Measurements from ENCODE around the gene B4GALT7.

Gene B4GALT7

GRCh38 chr5:177565046-177565445 is 34.9 kb upstream of the B4GALT7 start:
- no peaks in the 10 kb centered on the region for H3K9me3 ChIP-seq (ENCODE audit: control insufficient read depth, low read length)
- no peak overlapping the region for H3K27ac ChIP-seq (ENCODE audit: insufficient read depth, low read length, poor library complexity, severe bottlenecking)
- no peaks in the 10 kb centered on the region for H3K4me1 ChIP-seq (ENCODE audit: control insufficient read depth, insufficient read depth, low read length, poor library complexity, severe bottlenecking)
- H3K4me3 ChIP-seq (ENCODE audit: insufficient read depth, low read depth, low read length, poor library complexity, severe bottlenecking) = no peak overlapping the region
- H3K27me3 ChIP-seq (replicated peaks; ENCODE audit: control insufficient read depth, insufficient read depth, low read length, poor library complexity, severe bottlenecking) = no peaks in the 10 kb centered on the region
- H3K36me3 ChIP-seq (ENCODE audit: control insufficient read depth, insufficient read depth, low read length) = no peaks in the 10 kb centered on the region
- no peak for DNase-seq

- Histone ChIP-seq H3K9me3 (ENCODE audit: control insufficient read depth, low read length) (no peaks in the 10 kb centered on the region), H3K4me1 (ENCODE audit: control insufficient read depth, insufficient read depth, low read length, poor library complexity, severe bottlenecking) (no peaks in the 10 kb centered on the region), H3K27me3 (replicated peaks; ENCODE audit: control insufficient read depth, insufficient read depth, low read length, poor library complexity, severe bottlenecking) (no peaks in the 10 kb centered on the region), H3K36me3 (ENCODE audit: control insufficient read depth, insufficient read depth, low read length) (no peaks in the 10 kb centered on the region), H3K27ac (ENCODE audit: insufficient read depth, low read length, poor library complexity, severe bottlenecking) (no peak overlapping the region), H3K4me3 (ENCODE audit: insufficient read depth, low read depth, low read length, poor library complexity, severe bottlenecking) (no peak overlapping the region)
- no peak for DNase-seq
Measured at GRCh38 chr5:177568326-177568725, 31.6 kb upstream of the B4GALT7 start.

- Histone ChIP-seq H3K27ac (ENCODE audit: insufficient read depth, low read length, poor library complexity, severe bottlenecking) (no peak overlapping the region), H3K9me3 (ENCODE audit: control insufficient read depth, low read length) (no peaks in the 10 kb centered on the region), H3K4me3 (ENCODE audit: insufficient read depth, low read depth, low read length, poor library complexity, severe bottlenecking) (no peak overlapping the region), H3K36me3 (ENCODE audit: control insufficient read depth, insufficient read depth, low read length) (no peaks in the 10 kb centered on the region), H3K4me1 (ENCODE audit: control insufficient read depth, insufficient read depth, low read length, poor library complexity, severe bottlenecking) (no peaks in the 10 kb centered on the region), H3K27me3 (replicated peaks; ENCODE audit: control insufficient read depth, insufficient read depth, low read length, poor library complexity, severe bottlenecking) (no peaks in the 10 kb centered on the region)
- no peak for DNase-seq
Measured at GRCh38 chr5:177569894-177570293, 30.0 kb upstream of the B4GALT7 start.

GRCh38 chr5:177575488-177575887 is 24.4 kb upstream of the B4GALT7 start:
- no peak overlapping the region for H3K27ac ChIP-seq (ENCODE audit: insufficient read depth, low read length, poor library complexity, severe bottlenecking)
- H3K27me3 ChIP-seq (replicated peaks; ENCODE audit: control insufficient read depth, insufficient read depth, low read length, poor library complexity, severe bottlenecking) = no peaks in the 10 kb centered on the region
- H3K9me3 ChIP-seq (ENCODE audit: control insufficient read depth, low read length) = no peaks in the 10 kb centered on the region
- no peaks in the 10 kb centered on the region for H3K36me3 ChIP-seq (ENCODE audit: control insufficient read depth, insufficient read depth, low read length)
- no peak for DNase-seq
- no peak overlapping the region for H3K4me3 ChIP-seq (ENCODE audit: insufficient read depth, low read depth, low read length, poor library complexity, severe bottlenecking)
- H3K4me1 ChIP-seq (ENCODE audit: control insufficient read depth, insufficient read depth, low read length, poor library complexity, severe bottlenecking) = no peaks in the 10 kb centered on the region

GRCh38 chr5:177576169-177576568 is 23.8 kb upstream of the B4GALT7 start:
- Histone ChIP-seq H3K27me3 (replicated peaks; ENCODE audit: control insufficient read depth, insufficient read depth, low read length, poor library complexity, severe bottlenecking) (no peaks in the 10 kb centered on the region), H3K4me3 (ENCODE audit: insufficient read depth, low read depth, low read length, poor library complexity, severe bottlenecking) (no peak overlapping the region), H3K27ac (ENCODE audit: insufficient read depth, low read length, poor library complexity, severe bottlenecking) (no peak overlapping the region), H3K4me1 (ENCODE audit: control insufficient read depth, insufficient read depth, low read length, poor library complexity, severe bottlenecking) (no peaks in the 10 kb centered on the region), H3K36me3 (ENCODE audit: control insufficient read depth, insufficient read depth, low read length) (no peaks in the 10 kb centered on the region), H3K9me3 (ENCODE audit: control insufficient read depth, low read length) (no peaks in the 10 kb centered on the region)
- DNase-seq = no peak

GRCh38 chr5:177578316-177578715 is 21.6 kb upstream of the B4GALT7 start:
- no peak overlapping the region for H3K4me3 ChIP-seq (ENCODE audit: insufficient read depth, low read depth, low read length, poor library complexity, severe bottlenecking)
- H3K9me3 ChIP-seq (ENCODE audit: control insufficient read depth, low read length) = no peaks in the 10 kb centered on the region
- no peaks in the 10 kb centered on the region for H3K4me1 ChIP-seq (ENCODE audit: control insufficient read depth, insufficient read depth, low read length, poor library complexity, severe bottlenecking)
- no peak for DNase-seq
- no peaks in the 10 kb centered on the region for H3K36me3 ChIP-seq (ENCODE audit: control insufficient read depth, insufficient read depth, low read length)
- no peaks in the 10 kb centered on the region for H3K27me3 ChIP-seq (replicated peaks; ENCODE audit: control insufficient read depth, insufficient read depth, low read length, poor library complexity, severe bottlenecking)
- H3K27ac ChIP-seq (ENCODE audit: insufficient read depth, low read length, poor library complexity, severe bottlenecking) = no peak overlapping the region

- Histone ChIP-seq H3K9me3 (ENCODE audit: control insufficient read depth, low read length) (no peaks in the 10 kb centered on the region), H3K4me3 (ENCODE audit: insufficient read depth, low read depth, low read length, poor library complexity, severe bottlenecking) (no peak overlapping the region), H3K36me3 (ENCODE audit: control insufficient read depth, insufficient read depth, low read length) (peaks cover 3% of the 10 kb centered on the region), H3K27ac (ENCODE audit: insufficient read depth, low read length, poor library complexity, severe bottlenecking) (no peak overlapping the region), H3K27me3 (replicated peaks; ENCODE audit: control insufficient read depth, insufficient read depth, low read length, poor library complexity, severe bottlenecking) (no peaks in the 10 kb centered on the region), H3K4me1 (ENCODE audit: control insufficient read depth, insufficient read depth, low read length, poor library complexity, severe bottlenecking) (peaks cover 10% of the 10 kb centered on the region)
- DNase-seq = no peak
Measured at GRCh38 chr5:177588413-177588909, 11.5 kb upstream of the B4GALT7 start.

- DNase-seq = no peak
- peaks cover 12% of the 10 kb centered on the region for H3K4me1 ChIP-seq (ENCODE audit: control insufficient read depth, insufficient read depth, low read length, poor library complexity, severe bottlenecking)
- H3K9me3 ChIP-seq (ENCODE audit: control insufficient read depth, low read length) = no peaks in the 10 kb centered on the region
- H3K36me3 ChIP-seq (ENCODE audit: control insufficient read depth, insufficient read depth, low read length) = peaks cover 23% of the 10 kb centered on the region
- no peak overlapping the region for H3K27ac ChIP-seq (ENCODE audit: insufficient read depth, low read length, poor library complexity, severe bottlenecking)
- no peaks in the 10 kb centered on the region for H3K27me3 ChIP-seq (replicated peaks; ENCODE audit: control insufficient read depth, insufficient read depth, low read length, poor library complexity, severe bottlenecking)
- H3K4me3 ChIP-seq (ENCODE audit: insufficient read depth, low read depth, low read length, poor library complexity, severe bottlenecking) = no peak overlapping the region
Measured at GRCh38 chr5:177590406-177590805, 9.5 kb upstream of the B4GALT7 start.

GRCh38 chr5:177591690-177592009 is 8.3 kb upstream of the B4GALT7 start:
- DNase-seq = no peak
- H3K9me3 ChIP-seq (ENCODE audit: control insufficient read depth, low read length) = no peaks in the 10 kb centered on the region
- no peaks in the 10 kb centered on the region for H3K27me3 ChIP-seq (replicated peaks; ENCODE audit: control insufficient read depth, insufficient read depth, low read length, poor library complexity, severe bottlenecking)
- peak overlapping the region; percentile 95 for H3K4me3 ChIP-seq (ENCODE audit: insufficient read depth, low read depth, low read length, poor library complexity, severe bottlenecking)
- H3K27ac ChIP-seq (ENCODE audit: insufficient read depth, low read length, poor library complexity, severe bottlenecking) = peak overlapping the region; percentile 83
- H3K36me3 ChIP-seq (ENCODE audit: control insufficient read depth, insufficient read depth, low read length) = peaks cover 34% of the 10 kb centered on the region
- peaks cover 12% of the 10 kb centered on the region for H3K4me1 ChIP-seq (ENCODE audit: control insufficient read depth, insufficient read depth, low read length, poor library complexity, severe bottlenecking)

- Histone ChIP-seq H3K4me1 (ENCODE audit: control insufficient read depth, insufficient read depth, low read length, poor library complexity, severe bottlenecking) (peaks cover 12% of the 10 kb centered on the region), H3K9me3 (ENCODE audit: control insufficient read depth, low read length) (no peaks in the 10 kb centered on the region), H3K27me3 (replicated peaks; ENCODE audit: control insufficient read depth, insufficient read depth, low read length, poor library complexity, severe bottlenecking) (no peaks in the 10 kb centered on the region), H3K36me3 (ENCODE audit: control insufficient read depth, insufficient read depth, low read length) (peaks cover 34% of the 10 kb centered on the region), H3K4me3 (ENCODE audit: insufficient read depth, low read depth, low read length, poor library complexity, severe bottlenecking) (peak within 1 kb of the TSS; percentile 95), H3K27ac (ENCODE audit: insufficient read depth, low read length, poor library complexity, severe bottlenecking) (peak within 1 kb of the TSS; percentile 83)
- peak; percentile 78 to 80 (median 80) for DNase-seq
Measured at GRCh38 chr5:177592010-177592834, 7.7 kb upstream of the B4GALT7 start, which contains the start of gene TMED9. Gene TMED9 (plus strand): TSS chr5:177592203. CDS start chr5:177592215, 12 bp downstream.
